Activated CD4-positive, alpha-beta T cell treated with anti-CD3 and anti-CD28 coated beads, Interleukin-2, amount 10 ng/mL, durations not matched to agents 7 days and 5 days (primary cell): Measurements from ENCODE around the gene RBMX. TPM values are rescaled to one million over a fixed set of nuclear protein-coding genes. Genes with fewer than 3 reads are reported as not detected.
A peak's percentile ranks its signal among the peaks of the same experiment; 100 is the strongest.
"Not testable (repeated sequence)": the region's sequence is repeated elsewhere in the genome, so short reads cannot be mapped to it uniquely, and the experiment has no call there.

Experiments used
- CTCF ChIA-PET: fragments of 350-600 bp; sonication (Branson Sonifier 250); formaldehyde crosslinking; loops from one replicate; lab custom pipeline; 2021; ENCODE audit warnings: antibody characterized with exemption; lab: Charles Lee
- POLR2A ChIA-PET: fragments of 350-600 bp; sonication (Branson Sonifier 250); formaldehyde crosslinking; loops from one replicate; lab custom pipeline; 2021; ENCODE audit warnings: antibody characterized with exemption; lab: Charles Lee
- DNase-seq: peaks from one replicate; pipeline ENCODE4 v3.0.0-alpha.2; 2020
- H3K27ac Mint-ChIP-seq: one replicate; pipeline ENCODE4 v1.8.0; 2021; ENCODE audit warnings: mild to moderate bottlenecking, moderate library complexity, mixed read lengths
- H3K27me3 Mint-ChIP-seq: one replicate; pipeline ENCODE4 v1.8.0; 2021; ENCODE audit warnings: mixed read lengths
- H3K36me3 Mint-ChIP-seq: one replicate; pipeline ENCODE4 v1.8.0; 2021; ENCODE audit warnings: low read depth, mixed read lengths
- H3K4me1 Mint-ChIP-seq: one replicate; pipeline ENCODE4 v1.8.0; 2021; ENCODE audit warnings: mixed read lengths
- H3K4me3 Mint-ChIP-seq: one replicate; pipeline ENCODE4 v1.8.0; 2021; ENCODE audit warnings: mild to moderate bottlenecking, moderate library complexity, mixed read lengths
- H3K9me3 Mint-ChIP-seq: one replicate; pipeline ENCODE4 v1.8.0; 2021; ENCODE audit warnings: mixed read lengths
- total RNA-seq, 2 experiments: library from RNA; stranded (reverse); gene quantifications; one replicate each; pipeline ENCODE4 v1.2.3, GENCODE V29; 2021

RBMX gene
- 100 to 1,000 TPM; 281 to 316 TPM for total RNA-seq

DNA sequence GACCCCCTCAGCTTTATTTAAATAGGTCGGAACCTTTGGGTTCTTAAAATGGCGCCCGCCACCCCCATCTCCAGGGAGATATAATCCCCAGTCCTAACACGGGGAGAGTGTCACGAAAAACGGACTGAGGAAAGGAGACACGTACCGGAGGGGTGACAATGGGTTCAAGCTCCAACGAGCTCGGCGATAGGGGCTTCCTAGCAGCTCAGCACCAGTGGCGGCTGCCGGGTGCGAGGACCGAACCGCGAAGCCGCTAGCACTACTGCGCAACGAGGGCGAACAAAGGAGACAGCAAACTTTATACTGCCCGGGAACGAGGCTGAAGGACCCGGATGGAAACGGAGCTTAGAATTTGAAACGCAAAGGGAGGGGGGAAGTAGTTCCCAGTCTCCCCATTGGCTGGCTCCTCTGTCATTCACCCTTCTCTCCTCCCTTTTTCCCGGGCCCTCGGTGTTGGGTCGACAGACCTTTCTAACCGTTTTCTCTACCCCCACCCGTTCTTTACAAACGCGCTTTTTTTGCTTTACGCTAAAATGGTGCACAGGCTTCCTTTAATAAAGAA, at the start of gene RBMX:
RBMX (minus strand) TSS at position 274 of the 562 bp plus-strand sequence. CDS start 1,298 bp downstream, outside the sequence.
- H3K9me3 Mint-ChIP-seq: no peaks in the 10 kb centered on the region
- H3K27ac Mint-ChIP-seq: peak within 1 kb of the TSS; percentile 99
- ChIA-PET POLR2A (interaction anchor here (1.0 to 1.3 kb wide), 3 partner anchors 9 to 101 kb away, joined by 3 to 8 read pairs (median 4); partner anchors contain the start of gene ARHGEF6), CTCF (interaction anchor here (0.6 to 1.0 kb wide), 3 partner anchors 12 to 113 kb away, joined by 3 to 6 read pairs (median 4); no protein-coding TSS in a partner anchor)
- peak within 1 kb of the TSS; percentile 99 for H3K4me3 Mint-ChIP-seq
- peaks cover 22% of the 10 kb centered on the region for H3K4me1 Mint-ChIP-seq
- H3K36me3 Mint-ChIP-seq: peaks cover 30% of the 10 kb centered on the region
- DNase-seq: peak; percentile 92
- H3K27me3 Mint-ChIP-seq: no peaks in the 10 kb centered on the region

- H3K4me1 Mint-ChIP-seq, H3K36me3 Mint-ChIP-seq, H3K27ac Mint-ChIP-seq, H3K4me3 Mint-ChIP-seq, DNase-seq, H3K9me3 Mint-ChIP-seq, H3K27me3 Mint-ChIP-seq, POLR2A ChIA-PET: not testable (repeated sequence)
- CTCF ChIA-PET: interaction anchor here (0.8 to 1.1 kb wide), 2 partner anchors 11 to 195 kb away, joined by 3 read pairs; no protein-coding TSS in a partner anchor
These were observed 40.9 kb upstream of the RBMX start for GRCh38 chrX:136921438-136921837.

GRCh38 chrX:136920001-136920400, 39.5 kb upstream of the RBMX start:
- Mint-ChIP-seq H3K4me1 (peaks cover 5% of the 10 kb centered on the region), H3K27ac (no peak overlapping the region), H3K36me3 (peaks cover under 1% of the 10 kb centered on the region), H3K27me3 (no peaks in the 10 kb centered on the region), H3K9me3 (peaks cover 4% of the 10 kb centered on the region), H3K4me3 (no peak overlapping the region)
- ChIA-PET CTCF (interaction anchor here (1.0 kb wide), 1 partner anchor 108 kb away, joined by 3 read pairs; no protein-coding TSS in a partner anchor), POLR2A (no interaction called here)
- no peak for DNase-seq

GRCh38 chrX:136916827-136917226, 36.3 kb upstream of the RBMX start:
- CTCF ChIA-PET: interaction anchor here (0.9 kb wide), 1 partner anchor 18 kb away, joined by 3 read pairs; no protein-coding TSS in a partner anchor
- no peak overlapping the region for H3K4me3 Mint-ChIP-seq

GRCh38 chrX:136911661-136912060, 31.1 kb upstream of the RBMX start:
- POLR2A ChIA-PET, H3K27me3 Mint-ChIP-seq, H3K4me3 Mint-ChIP-seq, DNase-seq, H3K9me3 Mint-ChIP-seq, H3K36me3 Mint-ChIP-seq, CTCF ChIA-PET, H3K27ac Mint-ChIP-seq: not testable (repeated sequence)
- H3K4me1 Mint-ChIP-seq: peaks cover 25% of the 10 kb centered on the region

More at GRCh38 chrX:136916827-136917226, 36.3 kb upstream of the RBMX start:
- DNase-seq: no peak
- POLR2A ChIA-PET: no interaction called here
- Mint-ChIP-seq H3K27ac (no peak overlapping the region), H3K4me1 (peaks cover 6% of the 10 kb centered on the region), H3K27me3 (no peaks in the 10 kb centered on the region), H3K36me3 (no peaks in the 10 kb centered on the region), H3K9me3 (no peaks in the 10 kb centered on the region)

GRCh38 chrX:136911253-136911652, 30.7 kb upstream of the RBMX start:
- POLR2A ChIA-PET: no interaction called here
- no peak for DNase-seq
- H3K27ac Mint-ChIP-seq: peak overlapping the region; percentile 25
- H3K27me3 Mint-ChIP-seq: no peaks in the 10 kb centered on the region
- H3K4me1 Mint-ChIP-seq: peaks cover 25% of the 10 kb centered on the region
- CTCF ChIA-PET: no interaction called here
- no peaks in the 10 kb centered on the region for H3K9me3 Mint-ChIP-seq
- no peak overlapping the region for H3K4me3 Mint-ChIP-seq
- no peaks in the 10 kb centered on the region for H3K36me3 Mint-ChIP-seq

GRCh38 chrX:136910565-136911035, 30.1 kb upstream of the RBMX start:
- Mint-ChIP-seq H3K27ac (no peak overlapping the region), H3K36me3 (no peaks in the 10 kb centered on the region), H3K27me3 (no peaks in the 10 kb centered on the region), H3K4me3 (peak overlapping the region; percentile 82), H3K4me1 (peaks cover 22% of the 10 kb centered on the region), H3K9me3 (no peaks in the 10 kb centered on the region)
- ChIA-PET CTCF (interaction anchor here (1.3 kb wide), 1 partner anchor 11 kb away, joined by 3 read pairs; no protein-coding TSS in a partner anchor), POLR2A (no interaction called here)
- DNase-seq: no peak

GRCh38 chrX:136909706-136910564, 29.4 kb upstream of the RBMX start:
- peak; percentile 69 for DNase-seq

DNA sequence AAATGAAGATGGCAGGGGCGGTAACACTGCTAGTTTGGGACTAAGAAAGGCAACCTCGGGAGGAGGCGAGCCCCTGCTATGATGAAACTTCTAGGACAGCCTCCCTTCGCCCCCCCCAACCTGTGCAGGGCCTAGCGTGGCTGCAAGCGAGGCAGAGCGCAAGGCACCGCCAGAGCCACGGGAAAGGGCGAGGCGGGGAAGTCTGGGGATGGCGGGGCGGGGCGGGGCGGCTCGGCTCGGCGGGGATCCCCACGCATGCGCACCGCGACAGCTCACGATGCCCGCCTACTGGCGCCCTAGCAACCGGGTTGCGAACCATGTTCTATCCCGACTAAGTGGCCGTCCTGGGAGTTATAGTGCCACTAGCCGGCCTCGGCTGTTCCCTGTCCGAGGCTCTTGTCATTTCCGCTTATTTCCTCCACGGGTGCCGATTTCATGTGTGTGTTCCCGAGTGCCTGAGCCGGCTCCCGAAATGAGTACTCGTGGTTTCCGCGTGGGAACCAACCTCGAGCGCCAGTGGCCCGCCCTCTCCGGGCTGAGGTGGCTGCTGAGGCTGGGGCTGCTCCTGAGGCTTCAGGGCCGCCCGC, 28.7 kb upstream of the RBMX start:
- Mint-ChIP-seq H3K9me3 (no peaks in the 10 kb centered on the region), H3K27me3 (no peaks in the 10 kb centered on the region), H3K36me3 (no peaks in the 10 kb centered on the region), H3K4me3 (peak overlapping the region; percentile 82), H3K4me1 (peaks cover 22% of the 10 kb centered on the region), H3K27ac (peak overlapping the region; percentile 77)
- ChIA-PET CTCF (interaction anchor here (1.0 to 1.3 kb wide), 2 partner anchors 12 to 47 kb away, joined by 3 to 4 read pairs; no protein-coding TSS in a partner anchor), POLR2A (no interaction called here)
- peak; percentile 73 for DNase-seq

More at GRCh38 chrX:136909706-136910564, 29.4 kb upstream of the RBMX start:
- no peaks in the 10 kb centered on the region for H3K9me3 Mint-ChIP-seq
- H3K27ac Mint-ChIP-seq: peak overlapping the region; percentile 77
- H3K4me3 Mint-ChIP-seq: peak overlapping the region; percentile 82
- H3K27me3 Mint-ChIP-seq: no peaks in the 10 kb centered on the region
- H3K4me1 Mint-ChIP-seq: peaks cover 22% of the 10 kb centered on the region
- POLR2A ChIA-PET: no interaction called here
- no peaks in the 10 kb centered on the region for H3K36me3 Mint-ChIP-seq
- CTCF ChIA-PET: interaction anchor here (1.3 kb wide), 1 partner anchor 11 kb away, joined by 3 read pairs; no protein-coding TSS in a partner anchor

GRCh38 chrX:136907621-136908020, 27.1 kb upstream of the RBMX start:
- ChIA-PET POLR2A (no interaction called here), CTCF (interaction anchor here (0.5 to 0.8 kb wide), 2 partner anchors 139 to 145 kb away, joined by 3 read pairs; no protein-coding TSS in a partner anchor)
- no peak for DNase-seq
- Mint-ChIP-seq H3K36me3 (no peaks in the 10 kb centered on the region), H3K4me3 (no peak overlapping the region), H3K9me3 (no peaks in the 10 kb centered on the region), H3K27me3 (no peaks in the 10 kb centered on the region), H3K4me1 (peaks cover 22% of the 10 kb centered on the region), H3K27ac (no peak overlapping the region)

DNA sequence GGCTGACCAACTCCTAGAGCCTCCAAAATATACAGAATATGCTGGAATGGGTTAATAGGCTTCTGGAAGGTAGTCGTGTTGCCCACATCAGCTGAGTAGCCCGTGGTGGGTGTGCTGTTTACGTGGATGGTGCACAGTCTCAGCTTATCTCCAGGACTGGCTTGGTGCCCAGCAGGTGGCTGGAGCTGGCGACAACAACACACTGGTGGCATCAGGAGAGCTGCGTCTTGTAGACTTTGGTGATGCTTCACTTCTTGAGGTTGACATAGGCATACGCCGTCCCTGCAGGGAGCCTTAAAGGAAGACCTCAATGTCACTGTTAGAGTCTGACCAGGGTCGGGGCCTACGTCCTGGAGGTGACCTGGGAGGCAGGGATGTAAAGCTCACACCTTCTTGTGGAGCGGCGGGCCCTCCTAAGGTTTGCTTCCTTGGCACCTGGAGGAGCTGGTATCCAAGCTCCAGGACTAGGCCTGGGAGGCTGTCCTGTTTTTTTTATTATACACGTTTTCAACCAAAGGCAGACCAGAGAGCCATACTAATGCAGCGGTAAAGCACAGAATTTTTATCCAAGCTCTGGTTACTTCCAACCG, 26.5 kb upstream of the RBMX start:
- Mint-ChIP-seq H3K4me3 (no peak overlapping the region), H3K27ac (no peak overlapping the region), H3K36me3 (no peaks in the 10 kb centered on the region), H3K4me1 (peaks cover 21% of the 10 kb centered on the region), H3K9me3 (no peaks in the 10 kb centered on the region), H3K27me3 (no peaks in the 10 kb centered on the region)
- no peak for DNase-seq
- ChIA-PET CTCF (interaction anchor here (0.5 to 0.8 kb wide), 2 partner anchors 138 to 145 kb away, joined by 3 read pairs; no protein-coding TSS in a partner anchor), POLR2A (no interaction called here)

GRCh38 chrX:136904067-136904466, 23.5 kb upstream of the RBMX start:
- DNase-seq, POLR2A ChIA-PET, H3K27me3 Mint-ChIP-seq, H3K4me3 Mint-ChIP-seq, H3K4me1 Mint-ChIP-seq, H3K36me3 Mint-ChIP-seq, H3K27ac Mint-ChIP-seq, H3K9me3 Mint-ChIP-seq: not testable (repeated sequence)
- CTCF ChIA-PET: interaction anchor here (0.8 kb wide), 1 partner anchor 295 kb away, joined by 3 read pairs; no protein-coding TSS in a partner anchor
